ENCODE measurements around the gene TDRD5. TPM values are rescaled to one million over a fixed set of nuclear protein-coding genes. Genes with fewer than 3 reads are reported as not detected.

The TDRD5 gene
- total RNA-seq, 1 donor from 2014 or later: 0.07 TPM

Other genes starting within 250 kb of the TDRD5 start
- gene AXDND1, start 225.9 kb upstream of the TDRD5 start, total RNA-seq: 0.29 to 1.4 TPM (median 0.97 TPM) in 3 replicates
- not detected in 3 replicates for gene NPHS2, start 15.9 kb upstream of the TDRD5 start, total RNA-seq
- 10.1 to 10.2 TPM (median 10.1 TPM) in 3 replicates for gene FAM163A, start 151.5 kb downstream of the TDRD5 start, total RNA-seq